Measurements from ENCODE around the gene BABAM2.

DNA sequence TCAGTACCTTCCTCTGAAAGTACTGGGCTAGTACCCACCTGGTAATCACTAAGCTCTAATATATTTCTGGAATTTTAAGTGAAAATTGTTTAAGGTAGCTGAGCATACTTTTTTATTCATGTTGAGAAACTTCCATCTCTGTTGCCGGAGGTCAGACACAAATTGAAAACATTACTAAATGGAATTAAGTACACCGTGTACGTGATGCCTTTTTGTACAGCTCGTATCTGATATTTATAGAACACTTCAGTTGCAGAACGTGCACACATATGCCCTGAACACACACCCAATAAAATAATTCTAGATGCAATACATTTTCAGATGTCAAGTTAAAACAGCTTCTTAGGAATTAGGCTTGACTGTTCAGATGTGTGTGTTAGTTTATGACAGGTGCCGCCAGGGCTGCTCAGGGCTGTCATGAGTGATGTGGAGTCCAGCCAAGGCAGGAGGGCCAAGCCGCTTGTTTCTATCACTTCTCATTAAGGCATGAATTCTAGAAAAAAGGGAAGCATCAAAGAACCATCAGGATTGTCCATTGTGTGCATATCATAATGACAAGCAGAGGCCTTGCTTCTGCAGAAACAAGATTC lies 421.2 kb downstream of the BABAM2 start:
- TF ChIP-seq, protein P1, sequence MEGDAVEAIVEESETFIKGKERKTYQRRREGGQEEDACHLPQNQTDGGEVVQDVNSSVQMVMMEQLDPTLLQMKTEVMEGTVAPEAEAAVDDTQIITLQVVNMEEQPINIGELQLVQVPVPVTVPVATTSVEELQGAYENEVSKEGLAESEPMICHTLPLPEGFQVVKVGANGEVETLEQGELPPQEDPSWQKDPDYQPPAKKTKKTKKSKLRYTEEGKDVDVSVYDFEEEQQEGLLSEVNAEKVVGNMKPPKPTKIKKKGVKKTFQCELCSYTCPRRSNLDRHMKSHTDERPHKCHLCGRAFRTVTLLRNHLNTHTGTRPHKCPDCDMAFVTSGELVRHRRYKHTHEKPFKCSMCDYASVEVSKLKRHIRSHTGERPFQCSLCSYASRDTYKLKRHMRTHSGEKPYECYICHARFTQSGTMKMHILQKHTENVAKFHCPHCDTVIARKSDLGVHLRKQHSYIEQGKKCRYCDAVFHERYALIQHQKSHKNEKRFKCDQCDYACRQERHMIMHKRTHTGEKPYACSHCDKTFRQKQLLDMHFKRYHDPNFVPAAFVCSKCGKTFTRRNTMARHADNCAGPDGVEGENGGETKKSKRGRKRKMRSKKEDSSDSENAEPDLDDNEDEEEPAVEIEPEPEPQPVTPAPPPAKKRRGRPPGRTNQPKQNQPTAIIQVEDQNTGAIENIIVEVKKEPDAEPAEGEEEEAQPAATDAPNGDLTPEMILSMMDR (IDR thresholded peaks at IDR 0.05), result no peak
- no peak for TF ChIP-seq POLR2A (IDR thresholded peaks at IDR 0.05)

Data from Peyer's patch (tissue), 4 donors.